SK-N-SH (cell line): ENCODE data around the gene ATF2. TPM values are rescaled to one million over a fixed set of nuclear protein-coding genes. Genes with fewer than 3 reads are reported as not detected.

Experiments used
- CTCF ChIA-PET: fragments of 300-600, 350-600 bp; formaldehyde crosslinking; extraction: SDS; loops from one replicate; lab custom pipeline; 2021; lab: Yijun Ruan, JAX
- POLR2A ChIA-PET: fragments of 350-600 bp; sonication (Branson Sonifier 250); formaldehyde crosslinking; extraction: SDS; loops from one replicate; lab custom pipeline; 2020; ENCODE audit warnings: antibody characterized with exemption, inconsistent platforms; lab: Yijun Ruan, JAX
- DNase-seq: peaks from one replicate; pipeline ENCODE4 v3.0.0; 2012
- H2AFZ ChIP-seq: fragments of 200-600 bp; sonication (generic); 2 replicates; pipeline ENCODE4 v1.8.1; 2016; ENCODE audit warnings: antibody characterized with exemption, mild to moderate bottlenecking, low read depth
- H3F3A ChIP-seq: fragments of 200-600 bp; sonication (generic); replicated peaks from 2 replicates; pipeline ENCODE3; 2016; ENCODE audit warnings: antibody characterized with exemption, mild to moderate bottlenecking; ENCODE audit not compliant: insufficient read depth
- H3K27ac ChIP-seq, 2 experiments: fragments of 200-500 bp in 1 of 2; fragments of 200-600 bp in 1 of 2; sonication (Bioruptor generic) in 1 of 2; sonication (generic), shearing (Covaris generic) in 1 of 2; 2 replicates each; pipeline versions ENCODE4 v1.5.1 to v1.6.1; 2014 to 2016; ENCODE audit warnings: low read depth in 2 of 2, inconsistent platforms in 1 of 2, low read length in 1 of 2, mild to moderate bottlenecking in 1 of 2, mixed read lengths in 1 of 2
- H3K27me3 ChIP-seq: fragments of 200-600 bp; sonication (generic), shearing (Covaris generic); 2 replicates; pipeline ENCODE4 v1.6.1; 2016; ENCODE audit warnings: mixed run types; ENCODE audit not compliant: insufficient read depth
- H3K36me3 ChIP-seq, 2 experiments: fragments of 200-500 bp in 1 of 2; fragments of 200-600 bp in 1 of 2; sonication (Bioruptor generic) in 1 of 2; sonication (generic) in 1 of 2; replicated peaks in 1 of 2; 2 replicates each; pipeline versions ENCODE3 to v1.5.1; 2014 to 2016; ENCODE audit warnings: low read length in 1 of 2, mild to moderate bottlenecking in 1 of 2; ENCODE audit not compliant: insufficient read depth in 2 of 2, control insufficient read depth in 1 of 2
- H3K4me1 ChIP-seq, 2 experiments: fragments of 200-500 bp in 1 of 2; fragments of 200-600 bp in 1 of 2; sonication (Bioruptor generic) in 1 of 2; sonication (generic), shearing (Covaris generic) in 1 of 2; 2 replicates each; pipeline versions ENCODE4 v1.5.1 to v1.6.1; 2014 to 2016; ENCODE audit warnings: low read depth in 1 of 2, low read length in 1 of 2, mixed run types in 1 of 2; ENCODE audit not compliant: insufficient read depth in 2 of 2, control insufficient read depth in 1 of 2
- H3K4me2 ChIP-seq: fragments of 200-600 bp; sonication (generic), shearing (Covaris generic); 2 replicates; pipeline ENCODE4 v1.6.1; 2017; ENCODE audit warnings: mixed run types
- H3K4me3 ChIP-seq, 2 experiments: fragments of 200-500 bp in 1 of 2; fragments of 200-600 bp in 1 of 2; sonication (Bioruptor generic) in 1 of 2; sonication (generic), shearing (Covaris generic) in 1 of 2; 2 replicates each; pipeline versions ENCODE4 v1.5.1 to v1.8.1; 2014 to 2016; ENCODE audit warnings: low read depth in 2 of 2, inconsistent platforms in 1 of 2, low read length in 1 of 2, mild to moderate bottlenecking in 1 of 2, mixed read lengths in 1 of 2, moderate library complexity in 1 of 2
- H3K79me2 ChIP-seq: fragments of 200-600 bp; sonication (generic); 2 replicates; pipeline ENCODE4 v1.8.1; 2017; ENCODE audit warnings: mild to moderate bottlenecking; ENCODE audit not compliant: insufficient read depth
- H3K9ac ChIP-seq: fragments of 200-600 bp; sonication (generic); 2 replicates; pipeline ENCODE4 v1.6.1; 2017; ENCODE audit warnings: mixed run types
- H3K9me2 ChIP-seq: fragments of 200-600 bp; sonication (generic); 2 replicates; pipeline ENCODE4 v1.6.1; 2017; ENCODE audit warnings: mixed run types
- H3K9me3 ChIP-seq: fragments of 200-600 bp; sonication (generic); 2 replicates; pipeline ENCODE4 v1.6.1; 2017; ENCODE audit warnings: mixed run types, mild to moderate bottlenecking, moderate library complexity
- H4K20me1 ChIP-seq: fragments of 200-600 bp; sonication (generic); 2 replicates; pipeline ENCODE4 v1.6.1; 2017; ENCODE audit warnings: mild to moderate bottlenecking, mixed run types; ENCODE audit not compliant: insufficient read depth
- CTCF ChIP-seq: fragments of 200-600 bp; sonication (generic); IDR thresholded peaks from 2 replicates; pipeline ENCODE4 v1.6.1; 2017; ENCODE audit warnings: antibody characterized with exemption, mild to moderate bottlenecking, moderate library complexity
- EP300 ChIP-seq, 2 experiments: IDR thresholded peaks; 2 replicates each; pipeline versions ENCODE4 v1.4.0 to v1.6.1; 2012; ENCODE audit warnings: borderline replicate concordance in 1 of 2, low read depth in 1 of 2, low read length in 1 of 2
- FOSL2 ChIP-seq: IDR thresholded peaks from 2 replicates; pipeline ENCODE4 v1.4.0; 2012; ENCODE audit warnings: low read depth, mild to moderate bottlenecking, moderate library complexity, borderline replicate concordance
- FOXJ3 ChIP-seq: sonication (generic); formaldehyde crosslinking; IDR thresholded peaks from 2 replicates; pipeline ENCODE4 v1.5.1; 2020; ENCODE audit warnings: mild to moderate bottlenecking, missing genetic modification reagents
- MAX ChIP-seq: IDR thresholded peaks from 2 replicates; pipeline ENCODE4 v1.4.0; 2012; ENCODE audit warnings: low read depth
- MXI1 ChIP-seq: IDR thresholded peaks from 2 replicates; pipeline ENCODE4 v1.6.1; 2012; ENCODE audit warnings: mild to moderate bottlenecking, low read depth, low read length, improper control_type of control experiment
- POLR2AphosphoS5 ChIP-seq: IDR thresholded peaks from 2 replicates; pipeline ENCODE4 v1.6.1; 2012; ENCODE audit warnings: low read depth, low read length
- REST ChIP-seq: IDR thresholded peaks from 2 replicates; pipeline ENCODE4 v1.6.1; 2012; ENCODE audit warnings: mild to moderate bottlenecking, low read depth, low read length, moderate library complexity
- RFX5 ChIP-seq: IDR thresholded peaks from 2 replicates; pipeline ENCODE4 v1.6.1; 2012; ENCODE audit warnings: mild to moderate bottlenecking, improper control_type of control experiment, low read length
- TAF1 ChIP-seq: IDR thresholded peaks from 2 replicates; pipeline ENCODE4 v1.6.1; 2012; ENCODE audit warnings: low read depth, mild to moderate bottlenecking, low read length, moderate library complexity, borderline replicate concordance
- TEAD4 ChIP-seq: IDR thresholded peaks from 2 replicates; pipeline ENCODE4 v1.4.0; 2012; ENCODE audit warnings: mild to moderate bottlenecking, borderline replicate concordance; ENCODE audit not compliant: insufficient read depth
- USF1 ChIP-seq: IDR thresholded peaks from 2 replicates; pipeline ENCODE4 v1.4.0; 2012; ENCODE audit warnings: low read depth, borderline replicate concordance
- YY1 ChIP-seq: IDR thresholded peaks from 2 replicates; pipeline ENCODE4 v1.4.0; 2012; ENCODE audit warnings: low read depth, mild to moderate bottlenecking
- ZBTB33 ChIP-seq: IDR thresholded peaks from 2 replicates; pipeline ENCODE4 v1.4.0; 2012; ENCODE audit warnings: low read depth, borderline replicate concordance
- WGBS: methylation state at CpG from one replicate; pipeline ENCODE4 v1.1.6; 2017; ENCODE audit warnings: low lambda C conversion rate; 5-methylcytosine and 5-hydroxymethylcytosine counted together
- polyA plus RNA-seq, 3 experiments: library from polyadenylated mRNA; depleted of rRNA; stranded (reverse); fragments of >200 nt; gene quantifications; 2 replicates each; pipeline ENCODE4 v1.2.3, GENCODE V29; 2012

The ATF2 gene
- polyA plus RNA-seq, 1 of the 3 experiments (the other 2 are of a cell fraction): 19.0 TPM

GRCh38 chr2:175170659-175171304 is 2.8 kb upstream of the ATF2 start (continued):
- TF ChIP-seq USF1: no peak

- POLR2A ChIA-PET: interaction anchor here (0.7 to 1.3 kb wide), 5 partner anchors 8 to 676 kb away, joined by 3 to 10 read pairs (median 3); partner anchors contain the start of gene ATP5MC3
- 58% methylated on average over 3 of the region's 3 CpGs for WGBS
Observed at GRCh38 chr2:175169191-175169590, 1.2 kb upstream of the ATF2 start.

GRCh38 chr2:175168564-175168945 is 552 bp upstream of the ATF2 start:
- TF ChIP-seq CTCF (no peak), ZBTB33 (no peak), RFX5 (no peak), MAX (no peak), EP300 (IDR thresholded peaks at IDR 0.05; ENCODE audit: borderline replicate concordance in 1 of 2, low read depth in 1 of 2, low read length in 1 of 2) (no peak), YY1 (no peak), POLR2AphosphoS5 (peak; percentile 61; the same call in 1 of the 2 replicates), FOXJ3 (CRISPR knock-in tag) (no peak), TEAD4 (no peak), REST (no peak), TAF1 (peak; percentile 65; the same call in 1 of the 2 replicates), FOSL2 (no peak)
- peak overlapping the region; percentile 78 for H3K9ac ChIP-seq
- H3K36me3 ChIP-seq: peaks cover 0 to 8% of the 10 kb centered on the region in 2 experiments
- WGBS: 2% methylated on average over 9 of the region's 11 CpGs
- POLR2A ChIA-PET: interaction anchor here (0.7 to 1.3 kb wide), 6 partner anchors 9 to 677 kb away, joined by 3 to 10 read pairs (median 4); partner anchors contain the start of genes ATP5MC3 and CHN1
- no peaks in the 10 kb centered on the region for H3K9me2 ChIP-seq
- no peaks in the 10 kb centered on the region for H3K9me3 ChIP-seq
- peaks cover 54% of the 10 kb centered on the region for H3K79me2 ChIP-seq
- H3K4me1 ChIP-seq: no peaks in the 10 kb centered on the region; a peak in 3 of 4 replicates
- H2AFZ ChIP-seq: peak overlapping the region; percentile 86
- peaks cover 21% of the 10 kb centered on the region for H4K20me1 ChIP-seq
- peak overlapping the region; percentile 77 for H3K4me2 ChIP-seq
- DNase-seq: no peak
- CTCF ChIA-PET: interaction anchor here (0.7 to 1.0 kb wide), 4 partner anchors 10 to 398 kb away, joined by 3 to 5 read pairs (median 3); no protein-coding TSS in a partner anchor
- peak overlapping the region; percentile 52 to 89; a peak in 3 of 4 replicates for H3K27ac ChIP-seq
- H3K4me3 ChIP-seq: peak overlapping the region; percentile 75 to 98
- H3K27me3 ChIP-seq: no peaks in the 10 kb centered on the region
- H3F3A ChIP-seq: peaks cover 12% of the 10 kb centered on the region

More at GRCh38 chr2:175169191-175169590, 1.2 kb upstream of the ATF2 start:
- H4K20me1 ChIP-seq: peaks cover 20% of the 10 kb centered on the region
- TF ChIP-seq MXI1: no peak
- H3K9me3 ChIP-seq: no peaks in the 10 kb centered on the region
- H3K4me3 ChIP-seq: peak overlapping the region; percentile 75 to 98
- no peaks in the 10 kb centered on the region for H3K27me3 ChIP-seq
- peaks cover 0 to 14% of the 10 kb centered on the region in 2 experiments for H3K36me3 ChIP-seq
- no peaks in the 10 kb centered on the region for H3K9me2 ChIP-seq
- CTCF ChIA-PET: interaction anchor here (0.9 kb wide), 1 partner anchor 33 kb away, joined by 3 read pairs; no protein-coding TSS in a partner anchor
- H3K4me2 ChIP-seq: peak overlapping the region; percentile 77
- no peaks in the 10 kb centered on the region; a peak in 3 of 4 replicates for H3K4me1 ChIP-seq
- peaks cover 48% of the 10 kb centered on the region for H3K79me2 ChIP-seq
- no peak overlapping the region; a peak in 1 of 4 replicates for H3K27ac ChIP-seq
- peaks cover 12% of the 10 kb centered on the region for H3F3A ChIP-seq
- no peak for DNase-seq
- no peak overlapping the region for H2AFZ ChIP-seq
- peak overlapping the region; percentile 78; the same call in 1 of the 2 replicates for H3K9ac ChIP-seq
